GM19468 (cell line): ENCODE results near the gene HSPA12B.

ENCODE experiments used
- ATAC-seq: cut with Tn5 transposase; IDR thresholded peaks from one replicate; pipeline ENCODE4 v1.9.1; 2021; ENCODE audit warnings: mild to moderate bottlenecking, moderate library complexity, moderate number of reproducible peaks; ENCODE audit not compliant: unreplicated experiment; ENCODE audit errors: extremely low read depth

The HSPA12B gene

GRCh38 chr20:3800256-3800877, 67.9 kb downstream of the HSPA12B start:
- ATAC-seq, result no peak

- no peak for ATAC-seq
Observed at GRCh38 chr20:3800878-3801260, 68.4 kb downstream of the HSPA12B start.

GRCh38 chr20:3801299-3801698, 68.8 kb downstream of the HSPA12B start:
- no peak for ATAC-seq

GRCh38 chr20:3801846-3802245, 69.4 kb downstream of the HSPA12B start:
- no peak for ATAC-seq
